NCI-H526 (cell line): ENCODE data around the gene ATP8A1.
"Not testable (repeated sequence)": the region's sequence is repeated elsewhere in the genome, so short reads cannot be mapped to it uniquely, and the experiment has no call there.

Source experiments
- DNase-seq, 2 experiments: peaks; one replicate each; lab custom pipeline; 2025; lab: John Stamatoyannopoulos, UW

The ATP8A1 gene

DNA sequence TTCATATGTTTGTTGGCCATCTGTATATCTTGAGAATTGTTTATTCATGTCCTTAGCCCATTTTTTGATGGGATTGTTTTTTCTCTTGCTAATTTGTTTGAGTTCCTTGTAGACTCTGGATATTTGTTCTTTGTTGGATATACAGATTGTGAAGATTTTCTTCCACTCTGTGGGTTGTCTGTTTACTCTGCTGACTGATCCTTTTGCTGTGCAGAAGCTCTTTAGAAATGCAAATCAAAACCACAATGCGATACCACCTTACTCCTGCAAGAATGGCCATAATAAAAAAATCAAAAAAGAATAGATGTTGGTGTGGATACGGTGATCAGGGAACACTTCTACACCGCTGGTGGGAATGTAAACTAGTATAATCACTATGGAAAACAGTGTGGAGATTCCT, 189.1 kb downstream of the ATP8A1 start:
- peak in 1 of 2 experiments; percentile 2 for DNase-seq

DNA sequence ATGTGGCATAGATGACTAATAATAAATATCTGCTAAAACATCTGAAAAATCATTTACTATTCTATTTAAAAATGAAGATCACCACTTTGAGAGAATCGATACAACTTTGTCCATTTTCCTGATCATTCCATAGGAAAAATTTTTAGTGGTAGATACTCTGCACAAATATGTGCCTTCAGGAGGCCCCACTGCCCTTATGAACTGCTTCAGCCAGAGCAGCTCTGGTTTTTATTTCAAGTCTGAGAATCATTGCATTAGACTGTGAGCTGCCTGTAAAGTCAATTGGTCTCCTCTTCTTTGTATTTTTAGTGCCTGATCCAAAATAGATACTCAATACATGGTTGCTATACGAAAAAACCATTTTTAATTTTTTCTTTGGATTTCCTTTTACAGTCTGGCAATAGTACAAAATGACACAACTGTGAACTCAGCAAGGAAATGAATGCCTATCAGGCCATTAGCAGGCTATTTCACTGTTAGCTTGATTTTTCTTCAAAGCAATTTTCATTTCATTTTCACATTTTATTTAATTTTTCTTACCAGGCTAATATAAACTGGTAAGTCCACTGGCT, 190.5 kb downstream of the ATP8A1 start:
- DNase-seq: no peak

DNA sequence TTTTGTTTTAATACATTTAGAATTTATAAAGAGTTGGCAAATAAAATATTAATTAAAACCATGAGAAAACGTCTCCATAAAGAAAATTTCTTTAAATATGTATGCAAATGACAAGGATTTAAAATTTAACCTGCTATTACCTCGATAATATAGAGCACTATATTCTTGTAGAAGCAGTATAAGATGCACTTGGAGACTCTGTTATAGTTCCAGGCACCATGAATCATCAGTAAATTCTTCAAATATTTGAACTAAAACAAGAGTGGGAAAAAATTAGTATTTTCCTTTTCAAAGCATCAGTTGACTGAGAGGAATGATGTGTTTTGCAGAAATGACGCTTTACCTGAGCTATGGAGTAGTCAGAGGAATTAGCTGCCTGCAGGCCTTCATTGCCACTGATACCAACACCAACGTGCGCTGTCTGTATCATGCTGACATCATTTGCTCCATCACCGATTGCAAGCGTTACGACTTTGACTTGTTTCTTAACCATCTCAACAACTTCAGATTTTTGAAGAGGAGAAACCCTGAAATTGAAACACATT, 192.3 kb downstream of the ATP8A1 start:
- no peak for DNase-seq

DNA sequence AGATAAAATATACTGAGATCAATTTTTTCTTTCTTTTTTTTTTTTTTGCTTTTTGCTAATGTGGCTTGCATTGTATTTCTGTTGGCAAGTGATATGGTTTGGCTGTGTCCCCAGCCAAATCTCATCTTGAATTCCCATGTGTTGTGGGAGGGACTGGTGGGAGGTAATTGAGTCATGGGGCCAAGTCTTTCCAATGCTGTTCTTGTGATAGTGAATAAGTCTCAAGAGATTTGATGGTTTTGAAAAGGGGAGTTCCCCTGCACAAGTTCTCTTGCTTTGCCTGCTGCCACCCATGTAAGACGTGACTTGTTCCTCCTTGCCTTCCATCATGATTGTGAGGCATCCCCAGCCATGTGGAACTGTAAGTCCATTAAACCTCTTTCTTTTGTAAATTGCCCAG, 195.7 kb downstream of the ATP8A1 start:
- DNase-seq: not testable (repeated sequence)

DNA sequence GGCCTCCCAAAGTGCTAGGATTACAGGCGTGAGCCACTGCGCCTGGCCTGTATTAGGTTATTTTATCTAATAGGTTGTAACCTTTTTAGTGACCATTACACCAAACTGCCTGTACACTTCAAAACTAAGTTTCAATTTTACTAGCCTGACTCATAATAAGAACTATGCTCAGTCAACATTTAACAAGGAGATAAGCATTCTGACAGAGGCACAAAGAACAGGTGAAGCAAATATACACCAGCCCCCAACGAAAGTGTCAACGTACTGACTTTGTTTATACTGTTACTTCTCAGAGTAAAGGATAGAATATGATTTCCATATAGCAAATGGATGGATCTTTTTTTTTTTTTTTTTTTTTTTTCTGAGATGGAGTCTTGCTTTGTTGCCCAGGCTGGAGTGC, 196.9 kb downstream of the ATP8A1 start:
- no peak for DNase-seq

DNA sequence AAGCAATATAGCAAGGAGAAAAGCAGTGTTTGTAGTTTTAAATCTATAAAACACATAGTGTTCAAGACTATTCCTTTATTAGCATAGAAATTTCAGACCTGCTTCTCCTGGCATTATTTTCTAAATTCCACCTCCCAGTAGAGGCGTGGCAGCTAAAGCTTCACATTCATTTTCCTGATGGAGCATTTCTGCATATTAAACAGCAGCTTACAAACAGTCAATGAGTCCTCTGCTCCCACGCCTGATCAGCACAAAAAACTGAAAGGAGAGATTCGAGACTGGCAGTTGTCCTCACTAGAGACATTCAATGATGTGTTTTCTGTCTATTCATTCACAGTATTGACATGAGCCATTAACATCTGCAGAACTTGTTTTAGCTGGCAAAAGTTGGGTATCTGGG, 198.2 kb downstream of the ATP8A1 start:
- DNase-seq: no peak

DNA sequence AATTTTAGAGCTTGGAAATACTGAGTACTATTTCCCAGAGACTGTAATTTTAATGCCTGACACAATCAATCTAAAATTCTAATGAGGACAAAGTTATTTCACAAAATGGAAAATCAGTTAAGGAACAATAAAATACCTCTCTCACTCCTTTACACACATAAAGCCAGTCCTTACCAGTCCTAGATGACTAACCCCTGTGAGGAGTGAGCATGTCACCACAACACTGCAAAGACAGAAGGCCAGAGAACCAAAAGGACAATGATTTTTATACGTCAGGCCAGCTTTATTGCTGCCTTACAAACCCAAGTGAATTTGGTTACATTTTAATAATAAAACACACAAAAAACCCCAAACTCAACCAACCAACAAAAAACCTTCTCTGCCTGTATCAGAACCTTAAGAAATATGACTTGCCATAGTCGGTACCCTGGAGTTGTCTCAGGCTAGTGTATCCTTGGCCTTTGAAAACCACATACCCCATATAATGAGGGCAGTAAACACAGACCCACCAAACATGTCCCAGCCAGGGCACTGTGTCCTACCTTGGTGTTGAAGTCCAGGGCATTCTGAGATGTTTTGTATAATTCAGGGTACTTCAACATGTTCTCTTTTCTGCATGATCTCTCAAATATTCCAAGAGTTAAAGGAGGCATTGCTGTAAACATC, 202.0 kb downstream of the ATP8A1 start:
- DNase-seq: no peak

DNA sequence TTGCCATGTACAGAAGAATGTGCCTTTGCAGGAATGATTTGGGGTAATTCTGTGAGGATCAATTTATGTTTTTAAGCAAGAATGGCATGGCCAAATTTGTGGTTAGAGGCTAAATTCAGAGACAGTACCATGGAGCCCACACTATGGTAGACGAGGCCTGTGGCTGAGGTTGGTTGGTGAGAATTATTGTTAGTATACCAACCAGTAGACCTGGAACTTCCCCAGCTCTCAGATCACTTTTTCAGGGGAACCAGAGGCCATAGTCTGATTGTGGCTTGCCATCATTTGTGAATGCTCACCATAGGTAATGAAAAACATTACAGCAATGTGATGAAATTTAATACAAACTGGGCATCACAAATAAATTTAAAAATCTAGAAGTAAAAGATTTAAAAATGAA, 203.3 kb downstream of the ATP8A1 start:
- DNase-seq: no peak

DNA sequence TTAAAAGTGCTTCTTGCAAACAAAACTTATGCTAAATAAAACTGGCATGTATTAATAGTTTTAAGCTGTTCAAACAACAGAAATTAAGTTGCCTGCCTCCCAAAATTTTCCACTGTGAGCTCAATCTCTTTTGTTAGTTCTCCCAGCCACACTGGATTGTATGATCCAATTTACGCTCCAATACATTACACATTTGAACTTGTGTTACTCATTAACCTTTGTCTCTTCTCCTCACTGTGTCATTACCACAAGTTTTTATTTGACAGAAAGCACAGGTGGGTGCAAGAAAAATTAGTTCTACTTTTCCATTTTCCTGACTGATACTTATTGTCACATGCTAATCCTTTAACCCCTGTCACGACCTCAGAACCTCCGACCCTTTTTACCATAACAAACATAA, 204.1 kb downstream of the ATP8A1 start:
- no peak for DNase-seq

DNA sequence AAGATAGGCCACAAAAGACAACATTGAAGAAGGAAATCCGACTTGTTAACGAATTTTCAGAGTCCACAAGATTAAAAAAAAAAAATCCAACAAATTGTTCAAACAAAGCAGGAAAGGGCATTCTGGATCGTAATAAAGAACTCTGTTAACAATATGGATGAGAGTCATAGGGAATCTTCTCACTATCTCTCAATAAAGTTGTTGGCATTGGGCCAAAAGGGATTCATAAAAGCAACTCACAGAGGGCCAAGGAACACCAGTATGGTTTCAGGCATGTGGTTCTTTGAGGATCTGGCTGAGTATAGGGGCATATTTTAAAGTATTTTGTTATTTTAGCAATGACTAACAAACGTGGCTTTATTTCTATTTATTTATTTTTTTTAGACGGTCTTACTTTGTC, 210.1 kb downstream of the ATP8A1 start:
- DNase-seq: no peak

DNA sequence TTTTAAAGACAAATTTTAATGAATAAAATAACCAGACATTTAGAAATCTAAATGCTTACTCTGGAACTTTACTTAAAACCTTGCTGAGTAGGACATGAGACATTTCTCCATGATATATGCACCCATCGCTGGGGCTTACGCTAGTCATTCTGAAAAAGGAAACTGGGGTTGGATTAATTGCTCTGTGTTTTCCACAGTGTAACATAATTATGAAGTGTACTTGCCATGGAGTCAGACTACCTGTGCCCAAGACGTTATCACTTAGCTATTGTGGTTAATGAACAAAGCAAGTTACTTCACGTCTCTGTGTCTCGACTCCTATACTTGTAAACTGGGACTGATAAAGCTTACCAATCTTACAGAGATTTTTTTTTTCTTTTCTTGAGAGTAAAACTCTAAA, 211.9 kb downstream of the ATP8A1 start:
- no peak for DNase-seq

DNA sequence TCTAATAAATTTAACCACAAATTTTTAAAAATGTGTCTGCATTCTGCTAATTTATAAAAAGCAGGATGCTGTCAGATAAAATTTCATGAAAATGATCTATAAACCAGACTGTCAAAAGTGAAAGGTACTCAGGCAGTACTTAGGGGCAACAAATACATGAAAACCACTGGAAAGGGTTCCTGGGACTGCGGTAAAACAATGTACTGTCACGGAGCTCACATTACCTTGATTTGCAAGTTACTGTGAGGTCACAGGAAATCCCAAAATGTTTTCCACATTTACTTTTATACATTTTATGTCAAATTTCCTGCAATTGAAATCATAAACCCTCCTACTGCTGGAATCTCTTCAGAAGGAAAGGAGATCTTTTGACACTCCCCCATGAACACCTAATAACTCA, 214.3 kb downstream of the ATP8A1 start:
- no peak for DNase-seq

DNA sequence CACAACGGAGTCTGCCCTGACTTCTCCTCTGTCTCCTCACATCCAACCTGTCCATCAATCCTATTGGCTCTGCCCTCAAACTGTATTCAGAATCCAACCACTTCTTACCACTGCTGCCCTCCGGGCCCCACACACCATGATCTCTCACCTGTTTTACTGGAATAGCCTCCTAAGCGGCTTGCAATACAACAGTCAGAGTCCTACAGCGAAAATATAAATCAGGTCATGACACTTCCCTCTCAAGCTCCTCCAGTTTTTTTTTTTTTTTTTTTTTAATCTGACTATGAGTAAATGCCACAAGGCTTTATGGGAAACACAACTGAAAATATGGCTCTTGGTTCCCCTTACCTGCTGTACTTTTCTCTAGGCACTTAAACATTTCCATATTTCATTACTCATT, 216.8 kb downstream of the ATP8A1 start:
- no peak for DNase-seq

DNA sequence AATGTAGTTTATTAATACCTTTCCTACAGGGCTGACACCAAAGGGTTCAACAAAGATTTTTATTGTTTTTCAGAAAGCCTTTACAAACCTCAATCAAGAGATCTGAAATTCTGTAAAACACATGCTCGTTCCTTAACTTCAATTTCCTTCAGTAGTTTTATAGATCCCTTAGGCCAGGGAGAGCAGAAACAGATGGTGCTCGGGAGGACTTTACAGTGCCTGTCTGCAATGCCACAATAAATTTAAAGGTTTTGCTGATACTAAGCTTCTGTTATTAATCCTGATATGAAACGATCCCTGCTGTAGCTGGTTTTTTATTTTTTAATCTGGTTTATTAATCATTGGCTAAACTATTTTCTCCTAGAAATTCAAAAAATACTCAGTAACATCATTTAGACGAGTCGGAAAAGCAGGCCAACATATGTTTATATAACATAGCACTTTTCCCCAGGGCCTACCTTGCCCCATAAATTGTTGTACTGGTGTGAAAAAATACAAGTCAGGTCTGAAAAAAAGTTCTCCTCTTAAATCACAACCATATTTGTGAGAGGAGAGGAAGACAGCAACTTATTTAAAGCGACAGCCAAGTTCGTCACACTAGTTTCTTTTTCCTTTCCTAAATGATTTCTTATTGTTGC, 219.9 kb downstream of the ATP8A1 start:
- DNase-seq: no peak

DNA sequence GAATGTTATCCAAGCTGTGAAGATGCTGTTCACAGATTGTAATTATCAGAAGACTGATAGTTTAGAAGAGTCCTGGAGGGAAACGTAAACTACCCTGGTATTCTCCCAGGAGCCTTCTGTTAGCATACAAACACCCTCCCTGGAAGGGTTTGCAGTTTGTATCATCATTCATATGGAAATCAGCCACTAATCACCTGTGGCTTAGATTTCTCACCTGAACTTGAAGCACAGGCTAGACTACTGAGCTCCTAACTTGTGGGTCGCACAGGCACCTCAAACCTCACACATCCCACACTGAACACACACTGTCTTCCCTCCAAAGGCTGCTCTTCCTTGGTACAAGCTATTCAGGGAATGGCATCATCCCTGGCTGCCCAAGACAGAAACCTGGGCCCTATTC, 228.9 kb downstream of the ATP8A1 start:
- no peak for DNase-seq

DNA sequence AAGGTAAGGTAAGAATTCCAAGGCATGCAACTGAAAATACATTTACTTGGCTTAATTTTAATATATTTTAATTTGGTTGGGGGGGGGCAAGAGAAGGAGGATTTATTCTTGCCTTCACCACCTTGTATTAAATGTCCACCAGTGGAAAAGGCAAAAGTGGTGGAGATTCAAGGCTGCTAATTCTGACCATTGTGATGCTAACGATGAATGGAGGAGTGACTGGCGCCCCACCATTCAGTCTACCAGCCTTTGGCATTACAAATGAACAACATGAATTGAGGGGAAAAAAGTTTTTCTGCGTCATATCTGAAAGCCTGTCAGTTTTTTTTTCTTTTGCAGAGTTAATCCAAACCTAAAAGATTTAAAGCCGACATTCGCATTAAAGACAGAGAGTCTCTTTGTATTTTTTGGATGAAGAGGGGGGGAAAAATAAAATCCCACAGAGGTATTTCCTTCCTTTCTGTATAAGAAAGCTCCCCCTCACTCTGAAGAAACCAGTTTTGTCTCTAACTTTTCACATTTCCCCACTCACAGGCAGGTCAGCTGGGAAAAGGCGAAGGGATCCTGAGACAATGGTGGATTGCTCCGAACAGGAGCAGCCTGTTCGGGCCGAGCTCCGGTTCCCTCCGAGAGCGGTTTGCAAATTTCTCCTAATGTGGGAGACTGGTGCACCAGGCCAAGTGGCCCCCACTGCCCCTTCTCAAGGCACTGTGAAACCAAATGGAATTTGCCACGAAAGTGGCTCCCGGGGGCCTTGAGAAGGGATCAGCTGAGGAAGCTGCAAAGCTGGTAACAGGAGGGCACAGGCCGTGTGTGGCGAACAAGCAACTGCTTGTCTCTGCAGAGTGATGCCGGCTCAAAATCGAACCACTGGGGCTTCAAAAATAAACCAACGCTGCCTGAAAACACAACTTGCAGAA, 231.5 kb downstream of the ATP8A1 start:
- DNase-seq: no peak

DNA sequence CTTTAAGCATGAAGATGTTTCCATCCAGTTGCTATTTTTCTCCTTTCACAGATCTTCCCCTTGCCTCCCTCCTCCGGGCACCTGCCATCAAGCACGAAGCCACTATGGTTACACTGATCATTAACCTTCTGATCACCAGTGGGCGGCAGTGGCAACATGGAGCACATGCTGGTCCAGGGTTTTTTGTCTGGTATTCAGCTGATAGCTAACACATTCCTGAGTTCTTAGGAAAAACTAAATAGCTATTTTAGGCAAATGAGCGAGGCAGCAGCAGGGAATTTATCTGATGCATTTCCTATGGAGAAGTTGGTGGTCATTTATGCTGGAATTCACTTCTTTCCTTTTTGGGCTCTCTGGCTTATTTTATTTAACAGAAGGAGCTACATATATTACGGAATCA, 236.8 kb downstream of the ATP8A1 start:
- peak in 1 of 2 experiments; percentile 10 for DNase-seq

DNA sequence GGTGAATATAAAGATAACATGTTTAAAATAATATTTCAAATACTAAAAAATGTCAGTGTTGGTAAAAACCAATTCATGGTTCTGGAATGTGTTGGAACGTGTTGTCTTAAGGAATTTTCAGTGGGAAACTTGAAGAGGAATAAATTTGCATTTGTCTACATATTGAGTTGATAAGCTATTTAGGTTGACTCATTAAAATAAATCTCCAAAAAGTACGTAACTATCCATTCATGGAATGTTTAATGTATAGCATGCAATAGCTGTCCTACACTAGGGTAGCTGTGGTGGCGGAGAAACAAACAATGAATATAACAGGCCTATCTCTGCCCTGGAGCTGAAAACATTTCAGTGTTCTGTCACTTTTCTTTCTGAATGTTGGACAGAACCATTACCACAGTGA, 239.4 kb downstream of the ATP8A1 start:
- DNase-seq: no peak

DNA sequence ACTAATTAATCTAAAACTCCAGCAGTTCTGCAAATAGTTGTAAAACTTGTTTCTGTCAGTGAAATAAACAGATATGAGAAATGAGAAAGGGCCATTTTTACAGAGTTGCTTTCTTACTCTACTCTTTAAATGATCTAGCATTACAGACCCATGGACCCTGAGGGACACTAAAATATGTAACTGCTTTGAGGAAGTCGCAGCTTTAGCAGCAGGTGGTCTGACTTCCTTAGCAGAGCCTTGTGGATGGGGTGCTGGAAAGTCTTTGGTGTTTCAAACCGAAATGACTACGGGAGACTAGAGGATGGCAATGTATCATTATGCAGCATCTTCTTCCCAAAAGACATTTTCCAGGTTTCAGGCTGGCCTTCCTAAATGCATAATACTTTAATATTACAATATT, 240.9 kb downstream of the ATP8A1 start:
- no peak for DNase-seq

DNA sequence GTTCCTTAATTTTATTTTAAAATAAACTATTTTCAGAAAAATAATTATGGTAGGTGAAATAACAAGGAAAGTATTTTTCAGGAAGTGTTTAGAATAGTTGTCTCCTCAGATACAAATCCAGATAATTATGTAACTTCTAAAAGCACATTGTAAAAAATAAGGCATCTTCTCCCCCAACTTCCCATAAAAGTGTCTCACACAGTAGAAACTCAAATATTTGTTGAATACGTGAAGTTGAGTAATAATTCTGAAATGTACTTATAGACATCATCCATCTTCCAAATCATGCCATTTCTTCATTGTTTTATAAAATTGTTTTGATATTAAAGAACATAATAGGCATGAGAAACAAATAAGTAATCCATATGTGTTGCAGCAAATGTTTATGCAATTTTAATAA, 241.6 kb downstream of the ATP8A1 start:
- DNase-seq: no peak

DNA sequence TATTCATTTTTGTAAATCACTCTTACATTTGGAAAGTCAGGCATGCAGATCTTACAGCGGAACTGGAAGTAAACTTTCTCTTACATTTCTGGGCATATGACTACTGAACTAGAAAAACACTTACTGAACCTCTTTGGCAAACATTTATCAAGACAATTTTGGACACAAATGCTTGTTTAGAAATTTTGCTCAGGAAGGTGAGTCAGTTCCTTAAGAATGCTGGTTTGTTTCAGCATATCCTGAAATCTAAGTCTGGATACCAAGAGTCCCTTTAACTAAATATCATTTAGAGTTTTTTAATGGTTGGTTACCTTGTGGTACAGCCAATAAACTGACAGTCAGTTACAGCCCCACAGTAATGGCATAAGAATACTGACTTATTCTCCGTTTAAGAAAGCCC, 244.7 kb downstream of the ATP8A1 start:
- no peak for DNase-seq

DNA sequence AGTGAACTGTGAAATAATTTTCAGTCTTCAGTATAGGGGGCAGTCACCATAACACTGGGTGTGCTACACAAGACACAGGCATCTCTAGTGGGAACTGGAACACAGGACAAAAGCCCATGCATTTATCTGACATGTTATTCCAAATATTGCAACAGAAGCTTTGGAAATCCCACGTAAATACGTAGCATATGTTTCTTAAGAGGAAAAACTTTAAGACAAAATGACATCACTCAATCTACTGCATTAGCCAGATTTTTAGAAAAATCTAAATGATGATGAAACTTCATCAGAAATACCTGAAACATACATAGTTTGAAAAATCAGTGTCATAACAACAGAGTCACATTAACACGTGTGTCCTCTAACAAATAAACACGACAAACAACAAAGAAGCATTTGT, 245.1 kb downstream of the ATP8A1 start:
- DNase-seq: no peak
